Ascending aorta (tissue), 2 donors: Measurements from ENCODE around the gene MXRA7. TPM values are rescaled to one million over a fixed set of nuclear protein-coding genes. Genes with fewer than 3 reads are reported as not detected.
A peak's percentile ranks its signal among the peaks of the same experiment; 100 is the strongest.

Experiments used
- DNase-seq, 2 donors: peaks; one replicate each; pipeline ENCODE4 v3.0.0-alpha.2; 2019; ENCODE audit warnings: low spot score in 2 of 2
- H3K27ac ChIP-seq, 2 donors: fragments of 200-600 bp; sonication (generic); one replicate each; pipeline ENCODE4 v1.5.1; 2016 to 2017; ENCODE audit warnings: mild to moderate bottlenecking in 1 of 2
- H3K27me3 ChIP-seq: fragments of 200-600 bp; sonication (generic); one replicate; pipeline ENCODE4 v1.5.1; 2017
- H3K36me3 ChIP-seq, 2 donors: fragments of 200-600 bp; sonication (generic); one replicate each; pipeline ENCODE4 v1.5.1; 2016
- H3K4me1 ChIP-seq, 2 donors: fragments of 200-600 bp; sonication (generic); one replicate each; pipeline ENCODE4 v1.5.1; 2016 to 2017; ENCODE audit warnings: mild to moderate bottlenecking in 1 of 2
- H3K4me3 ChIP-seq, 2 donors: fragments of 200-600 bp; sonication (generic); one replicate each; pipeline ENCODE4 v1.5.1; 2016 to 2017; ENCODE audit warnings: mild to moderate bottlenecking in 1 of 2
- H3K9me3 ChIP-seq, 2 donors: fragments of 200-600 bp; sonication (generic); one replicate each; pipeline ENCODE4 v1.5.1; 2016
- CTCF ChIP-seq, 3 experiments: fragments of 200-600 bp in 2 of 3; fragments of 450-650 bp in 1 of 3; sonication (generic) in 2 of 3; IDR thresholded peaks; one replicate each; pipeline ENCODE4 v1.5.1; 2016 to 2019; ENCODE audit warnings: antibody characterized with exemption in 3 of 3, mild to moderate bottlenecking in 1 of 3, moderate library complexity in 1 of 3
- intact Hi-C: fragments of 100-400 bp; cut with DNase I; formaldehyde crosslinking; loops from one replicate; pipeline ENCODE4 v1.15.1; 2023
- total RNA-seq: library from RNA; depleted of rRNA; stranded (reverse); fragments of >200 nt; gene quantifications from one replicate; pipeline ENCODE4 v1.1.0, GENCODE V29; 2016

Gene MXRA7
- total RNA-seq, 1 donor from 2014 or later = 122 TPM

GRCh38 chr17:76737082-76737675 is 26.4 kb upstream of the MXRA7 start, which contains the start of gene SRSF2:
Gene SRSF2, minus strand, starts transcription at chr17:76737331. Its CDS starts 171 bp downstream, at chr17:76737160.
- Histone ChIP-seq H3K27me3 (no peaks in the 10 kb centered on the region), H3K9me3 (no peaks in the 10 kb centered on the region), H3K36me3 (peaks cover 27 to 40% of the 10 kb centered on the region in 2 donors), H3K4me1 (peaks cover 5 to 47% of the 10 kb centered on the region in 2 donors), H3K27ac (peak within 1 kb of the TSS; percentile 95 to 98), H3K4me3 (peak within 1 kb of the TSS; percentile 92 to 97)
- no peak for TF ChIP-seq CTCF (IDR thresholded peaks at IDR 0.05)
- intact Hi-C loops = loop anchor here (1.0 to 10.0 kb wide), 3 partner anchors 11 to 668 kb away; partner anchors contain the start of genes JMJD6 and METTL23
- peak; percentile 89 to 99 for DNase-seq

- Histone ChIP-seq H3K9me3 (no peaks in the 10 kb centered on the region), H3K36me3 (peaks cover 27 to 40% of the 10 kb centered on the region in 2 donors), H3K27ac (peak overlapping the region; percentile 95 to 98), H3K27me3 (no peaks in the 10 kb centered on the region), H3K4me3 (peak overlapping the region; percentile 92 to 97), H3K4me1 (peaks cover 5 to 50% of the 10 kb centered on the region in 2 donors)
- intact Hi-C loops = loop anchor here (1.0 to 10.0 kb wide), 3 partner anchors 10 to 668 kb away; partner anchors contain the start of genes JMJD6 and METTL23
- peak in 1 of 2 donors; percentile 85 for DNase-seq
- TF ChIP-seq CTCF (IDR thresholded peaks at IDR 0.05) = peak; percentile 19 to 43 (median 34)
Measured at GRCh38 chr17:76736349-76737081, 25.8 kb upstream of the MXRA7 start.

GRCh38 chr17:76735586-76736348 is 25.0 kb upstream of the MXRA7 start:
- Histone ChIP-seq H3K9me3 (no peaks in the 10 kb centered on the region), H3K27ac (peak overlapping the region; percentile 95 to 98), H3K4me1 (peaks cover 5 to 47% of the 10 kb centered on the region in 2 donors), H3K27me3 (no peaks in the 10 kb centered on the region), H3K36me3 (peaks cover 29 to 46% of the 10 kb centered on the region in 2 donors), H3K4me3 (peak overlapping the region; percentile 92 to 97)
- intact Hi-C loops = loop anchor here (5.0 to 10.0 kb wide), 2 partner anchors 178 to 669 kb away; no protein-coding TSS in a partner anchor
- DNase-seq = no peak
- TF ChIP-seq CTCF (IDR thresholded peaks at IDR 0.05) = no peak

- TF ChIP-seq CTCF (IDR thresholded peaks at IDR 0.05) = no peak
- peaks cover 5 to 44% of the 10 kb centered on the region in 2 donors for H3K4me1 ChIP-seq
- no peaks in the 10 kb centered on the region for H3K9me3 ChIP-seq
- H3K27ac ChIP-seq = peak overlapping the region; percentile 95 to 98
- no peaks in the 10 kb centered on the region for H3K27me3 ChIP-seq
- peak overlapping the region; percentile 92 to 97 for H3K4me3 ChIP-seq
- intact Hi-C loops = loop anchor here (5.0 to 10.0 kb wide), 2 partner anchors 178 to 670 kb away; no protein-coding TSS in a partner anchor
- H3K36me3 ChIP-seq = peaks cover 29 to 52% of the 10 kb centered on the region in 2 donors
- DNase-seq = no peak
Measured at GRCh38 chr17:76735006-76735405, 24.2 kb upstream of the MXRA7 start.
